WI38 (cell line): ENCODE data around the gene HEPH.
"Not testable (repeated sequence)": the region's sequence is repeated elsewhere in the genome, so short reads cannot be mapped to it uniquely, and the experiment has no call there.

ENCODE experiments used
- H3K4me3 ChIP-seq: 2 replicates; pipeline ENCODE4 v1.5.1; 2011; ENCODE audit warnings: low read depth, mild to moderate bottlenecking, control low read depth, low read length
- CTCF ChIP-seq: IDR thresholded peaks from 2 replicates; pipeline ENCODE4 v1.5.1; 2012; ENCODE audit warnings: low read depth, mild to moderate bottlenecking, control low read depth, low read length

HEPH gene

GRCh38 chrX:66163849-66164411 lies at the start of gene HEPH:
Gene HEPH (plus strand): TSS chrX:66164247. CDS start chrX:66170571, 6,324 bp downstream.
- TF ChIP-seq CTCF = no peak
- no peak within 1 kb of the TSS for H3K4me3 ChIP-seq

- not testable (repeated sequence) for H3K4me3 ChIP-seq
Measured at GRCh38 chrX:66118722-66119121, 45.3 kb upstream of the HEPH start.

- not testable (repeated sequence) for H3K4me3 ChIP-seq
Measured at GRCh38 chrX:66121354-66121753, 42.7 kb upstream of the HEPH start.

- no peak for TF ChIP-seq CTCF
- no peak overlapping the region for H3K4me3 ChIP-seq
Measured at GRCh38 chrX:66126662-66127061, 37.4 kb upstream of the HEPH start.

- H3K4me3 ChIP-seq = no peak overlapping the region
- no peak for TF ChIP-seq CTCF
Measured at GRCh38 chrX:66130469-66130868, 33.6 kb upstream of the HEPH start.

GRCh38 chrX:66135284-66135683 lies 28.8 kb upstream of the HEPH start:
- H3K4me3 ChIP-seq = not testable (repeated sequence)

- TF ChIP-seq CTCF = no peak
Measured at GRCh38 chrX:66142351-66142750, 21.7 kb upstream of the HEPH start.

GRCh38 chrX:66144258-66144657 lies 19.8 kb upstream of the HEPH start:
- no peak for TF ChIP-seq CTCF
- H3K4me3 ChIP-seq = no peak overlapping the region

More at GRCh38 chrX:66142351-66142750, 21.7 kb upstream of the HEPH start:
- no peak overlapping the region for H3K4me3 ChIP-seq

- H3K4me3 ChIP-seq = no peak overlapping the region
- no peak for TF ChIP-seq CTCF
Measured at GRCh38 chrX:66149519-66149918, 14.5 kb upstream of the HEPH start.
